Prostate gland (tissue), 2 donors: ENCODE results near the gene INO80C.

ENCODE experiments used
- POLR2A ChIP-seq: fragments of 450-650 bp; IDR thresholded peaks from one replicate; pipeline ENCODE4 v1.6.1; 2016; ENCODE audit warnings: antibody characterized with exemption, mild to moderate bottlenecking
- POLR2AphosphoS5 ChIP-seq: sonication (generic); formaldehyde crosslinking; IDR thresholded peaks from one replicate; pipeline ENCODE4 v1.6.1; 2017; ENCODE audit warnings: antibody characterized with exemption
- TF ChIP-seq, protein P1 (sequence below), 4 experiments: fragments of 200-600 bp in 2 of 4; fragments of 450-650 bp in 2 of 4; sonication (generic) in 2 of 4; IDR thresholded peaks; 1 replicate in 3 of 4; 2 replicates in 1 of 4; pipeline ENCODE4 v1.5.1; 2016 to 2019; ENCODE audit warnings: antibody characterized with exemption in 4 of 4, mild to moderate bottlenecking in 2 of 4, moderate library complexity in 2 of 4

DNA sequence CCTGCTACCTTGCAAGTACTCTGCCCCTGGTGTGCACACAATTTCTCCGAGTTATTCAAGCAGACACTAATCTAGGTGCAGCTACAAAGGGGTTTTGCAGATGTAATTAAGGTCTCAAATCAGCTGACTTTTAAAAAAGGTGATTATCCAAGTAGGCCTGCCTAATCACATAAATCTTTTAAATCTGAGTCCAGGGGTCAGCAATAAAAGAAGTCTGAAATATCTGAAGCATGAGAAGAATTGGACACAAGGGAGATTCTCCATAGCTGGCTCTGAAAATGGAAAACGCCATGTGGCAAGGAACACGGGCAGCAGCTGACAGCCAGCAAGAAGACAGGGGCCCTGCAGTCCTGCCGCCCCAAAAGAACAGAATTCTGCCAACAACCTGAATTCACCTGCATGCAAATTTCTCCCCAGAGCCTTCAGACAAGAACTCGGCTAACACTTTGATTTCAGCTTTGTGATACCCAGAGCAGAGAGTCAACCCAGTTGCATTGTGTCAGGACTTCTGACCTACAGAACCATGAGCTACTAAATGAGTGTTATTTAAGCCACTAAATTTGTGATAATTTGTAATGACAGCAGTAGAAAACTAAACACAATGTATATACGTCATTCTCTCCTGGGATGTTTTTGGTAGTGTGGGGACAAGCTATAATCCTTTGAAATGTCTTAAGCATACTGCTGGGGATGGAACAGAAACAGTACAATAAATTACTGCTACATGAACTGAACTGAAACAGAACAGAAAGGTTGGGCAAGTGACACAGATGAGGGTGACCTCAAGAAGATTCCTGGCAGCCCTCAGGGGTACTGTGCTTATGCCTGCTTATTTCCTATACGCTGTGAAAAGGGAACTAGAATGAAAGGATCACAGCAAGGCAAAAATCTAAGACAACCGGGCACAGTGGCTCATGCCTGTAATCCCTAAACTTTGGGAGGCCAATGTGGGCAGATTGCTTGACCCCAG lies 3.2 kb downstream of the INO80C start:
- no peak for TF ChIP-seq POLR2A
- TF ChIP-seq, protein P1, sequence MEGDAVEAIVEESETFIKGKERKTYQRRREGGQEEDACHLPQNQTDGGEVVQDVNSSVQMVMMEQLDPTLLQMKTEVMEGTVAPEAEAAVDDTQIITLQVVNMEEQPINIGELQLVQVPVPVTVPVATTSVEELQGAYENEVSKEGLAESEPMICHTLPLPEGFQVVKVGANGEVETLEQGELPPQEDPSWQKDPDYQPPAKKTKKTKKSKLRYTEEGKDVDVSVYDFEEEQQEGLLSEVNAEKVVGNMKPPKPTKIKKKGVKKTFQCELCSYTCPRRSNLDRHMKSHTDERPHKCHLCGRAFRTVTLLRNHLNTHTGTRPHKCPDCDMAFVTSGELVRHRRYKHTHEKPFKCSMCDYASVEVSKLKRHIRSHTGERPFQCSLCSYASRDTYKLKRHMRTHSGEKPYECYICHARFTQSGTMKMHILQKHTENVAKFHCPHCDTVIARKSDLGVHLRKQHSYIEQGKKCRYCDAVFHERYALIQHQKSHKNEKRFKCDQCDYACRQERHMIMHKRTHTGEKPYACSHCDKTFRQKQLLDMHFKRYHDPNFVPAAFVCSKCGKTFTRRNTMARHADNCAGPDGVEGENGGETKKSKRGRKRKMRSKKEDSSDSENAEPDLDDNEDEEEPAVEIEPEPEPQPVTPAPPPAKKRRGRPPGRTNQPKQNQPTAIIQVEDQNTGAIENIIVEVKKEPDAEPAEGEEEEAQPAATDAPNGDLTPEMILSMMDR (IDR thresholded peaks at IDR 0.05) = no peak
- TF ChIP-seq POLR2AphosphoS5 = no peak
